ENCODE measurements around the gene TPRA1.

DNA sequence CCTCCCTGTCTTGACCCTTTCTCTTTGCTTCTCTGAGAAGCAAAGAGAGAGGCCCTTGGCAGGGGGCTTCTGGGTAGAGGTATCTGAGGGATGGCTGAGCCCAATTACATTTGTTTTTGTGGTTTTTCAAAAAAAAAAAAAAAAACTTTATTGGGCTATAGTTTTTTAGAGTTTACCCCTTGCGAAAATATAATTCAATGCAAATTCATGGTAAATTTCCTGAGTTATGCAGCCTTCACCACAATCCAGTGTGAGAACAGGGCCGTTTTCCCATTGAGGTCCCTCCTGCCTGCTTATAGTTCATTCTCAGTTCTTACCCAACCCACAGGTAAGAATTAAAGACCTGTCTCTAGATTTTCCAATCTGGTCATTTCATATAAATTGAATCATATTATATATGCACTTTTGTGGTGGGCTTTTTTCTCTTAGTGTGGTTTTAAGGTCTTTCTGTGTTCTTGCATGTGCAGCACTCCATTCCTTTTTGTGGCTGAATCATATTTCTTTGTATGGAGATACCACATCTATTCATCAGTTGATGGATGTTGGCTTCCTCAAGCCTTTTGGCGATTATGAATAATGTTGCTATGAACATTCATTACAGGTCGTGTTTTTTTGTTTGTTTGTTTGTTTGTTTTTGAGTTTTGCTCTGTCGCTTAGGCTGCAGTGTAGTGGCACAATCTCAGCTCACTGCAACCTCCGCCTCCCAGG, 10.4 kb upstream of the TPRA1 start:
- no peak for TF ChIP-seq POLR2A (IDR thresholded peaks at IDR 0.05)
- TF ChIP-seq, protein P1, sequence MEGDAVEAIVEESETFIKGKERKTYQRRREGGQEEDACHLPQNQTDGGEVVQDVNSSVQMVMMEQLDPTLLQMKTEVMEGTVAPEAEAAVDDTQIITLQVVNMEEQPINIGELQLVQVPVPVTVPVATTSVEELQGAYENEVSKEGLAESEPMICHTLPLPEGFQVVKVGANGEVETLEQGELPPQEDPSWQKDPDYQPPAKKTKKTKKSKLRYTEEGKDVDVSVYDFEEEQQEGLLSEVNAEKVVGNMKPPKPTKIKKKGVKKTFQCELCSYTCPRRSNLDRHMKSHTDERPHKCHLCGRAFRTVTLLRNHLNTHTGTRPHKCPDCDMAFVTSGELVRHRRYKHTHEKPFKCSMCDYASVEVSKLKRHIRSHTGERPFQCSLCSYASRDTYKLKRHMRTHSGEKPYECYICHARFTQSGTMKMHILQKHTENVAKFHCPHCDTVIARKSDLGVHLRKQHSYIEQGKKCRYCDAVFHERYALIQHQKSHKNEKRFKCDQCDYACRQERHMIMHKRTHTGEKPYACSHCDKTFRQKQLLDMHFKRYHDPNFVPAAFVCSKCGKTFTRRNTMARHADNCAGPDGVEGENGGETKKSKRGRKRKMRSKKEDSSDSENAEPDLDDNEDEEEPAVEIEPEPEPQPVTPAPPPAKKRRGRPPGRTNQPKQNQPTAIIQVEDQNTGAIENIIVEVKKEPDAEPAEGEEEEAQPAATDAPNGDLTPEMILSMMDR (IDR thresholded peaks at IDR 0.05) = no peak

All from testis (tissue), 2 donors.